NT2/D1 (cell line): ENCODE results near the gene TSGA10.

Experiments
- SUZ12 ChIP-seq: IDR thresholded peaks from 2 replicates; pipeline ENCODE4 v1.6.1; 2011; ENCODE audit not compliant: insufficient read length, insufficient read depth; ENCODE audit errors: extremely low read depth
- YY1 ChIP-seq: IDR thresholded peaks from 2 replicates; pipeline ENCODE4 v1.6.1; 2011; ENCODE audit not compliant: insufficient read length, insufficient read depth
- ZNF274 ChIP-seq: IDR thresholded peaks from 2 replicates; pipeline ENCODE4 v1.6.1; 2011; ENCODE audit warnings: mild to moderate bottlenecking, low read depth, low read length

- no peak for TF ChIP-seq ZNF274
- no peak for TF ChIP-seq SUZ12
- no peak for TF ChIP-seq YY1
Measured at GRCh38 chr2:99153921-99154604, 679 bp downstream of the TSGA10 start.
